22Rv1 (cell line): Measurements from ENCODE around the gene ADGRB3.

Source experiments
- ZFX ChIP-seq: fragments of 450-650 bp; IDR thresholded peaks from 2 replicates; pipeline ENCODE4 v1.6.1; 2017; ENCODE audit warnings: antibody characterized with exemption, borderline replicate concordance
- TF ChIP-seq, protein P1 (sequence below): fragments of 450-650 bp; IDR thresholded peaks from 2 replicates; pipeline ENCODE4 v1.5.1; 2017; ENCODE audit warnings: mild to moderate bottlenecking

DNA sequence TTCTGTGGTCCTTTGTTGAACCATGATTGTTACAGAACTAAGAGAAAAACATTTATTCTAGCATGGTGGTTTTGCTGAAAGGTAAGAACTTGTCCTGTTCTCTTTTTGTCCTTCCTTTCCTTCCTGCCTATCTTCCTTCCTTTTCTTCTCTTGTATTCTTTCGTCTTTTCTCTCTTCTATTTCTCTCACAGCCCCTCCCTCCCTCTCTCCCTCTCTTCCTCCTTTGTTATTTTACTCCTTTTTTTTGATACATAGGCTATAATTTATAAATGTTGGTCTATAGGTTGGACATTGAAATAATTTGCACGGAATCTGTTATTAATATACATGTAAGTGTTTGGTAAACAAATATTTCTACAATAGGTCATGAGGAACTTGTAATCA lies 18.6 kb downstream of the ADGRB3 start:
- TF ChIP-seq, protein P1, sequence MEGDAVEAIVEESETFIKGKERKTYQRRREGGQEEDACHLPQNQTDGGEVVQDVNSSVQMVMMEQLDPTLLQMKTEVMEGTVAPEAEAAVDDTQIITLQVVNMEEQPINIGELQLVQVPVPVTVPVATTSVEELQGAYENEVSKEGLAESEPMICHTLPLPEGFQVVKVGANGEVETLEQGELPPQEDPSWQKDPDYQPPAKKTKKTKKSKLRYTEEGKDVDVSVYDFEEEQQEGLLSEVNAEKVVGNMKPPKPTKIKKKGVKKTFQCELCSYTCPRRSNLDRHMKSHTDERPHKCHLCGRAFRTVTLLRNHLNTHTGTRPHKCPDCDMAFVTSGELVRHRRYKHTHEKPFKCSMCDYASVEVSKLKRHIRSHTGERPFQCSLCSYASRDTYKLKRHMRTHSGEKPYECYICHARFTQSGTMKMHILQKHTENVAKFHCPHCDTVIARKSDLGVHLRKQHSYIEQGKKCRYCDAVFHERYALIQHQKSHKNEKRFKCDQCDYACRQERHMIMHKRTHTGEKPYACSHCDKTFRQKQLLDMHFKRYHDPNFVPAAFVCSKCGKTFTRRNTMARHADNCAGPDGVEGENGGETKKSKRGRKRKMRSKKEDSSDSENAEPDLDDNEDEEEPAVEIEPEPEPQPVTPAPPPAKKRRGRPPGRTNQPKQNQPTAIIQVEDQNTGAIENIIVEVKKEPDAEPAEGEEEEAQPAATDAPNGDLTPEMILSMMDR = no peak
- TF ChIP-seq ZFX = no peak
